PFSK-1 (cell line): ENCODE results near the gene TRIM10.

Experiments used
- POLR2AphosphoS5 ChIP-seq: IDR thresholded peaks from 2 replicates; pipeline ENCODE4 v1.6.1; 2012; ENCODE audit warnings: low read depth, mild to moderate bottlenecking, control low read depth, low read length, moderate library complexity
- SIN3A ChIP-seq: IDR thresholded peaks from 2 replicates; pipeline ENCODE4 v1.6.1; 2012; ENCODE audit warnings: mild to moderate bottlenecking, low read length, moderate library complexity, borderline replicate concordance; ENCODE audit not compliant: insufficient read depth

- no peak for TF ChIP-seq POLR2AphosphoS5
- TF ChIP-seq SIN3A, result no peak
Observed at GRCh38 chr6:30188541-30188940, 27.5 kb upstream of the TRIM10 start.
